Mesodermal cell (in vitro differentiated cells): ENCODE measurements around the gene LAX1.

ENCODE experiments used
- H3K27ac ChIP-seq: 2 replicates; pipeline ENCODE4 v1.7.0; 2013; ENCODE audit warnings: mild to moderate bottlenecking, low read depth, low read length, moderate library complexity; ENCODE audit not compliant: severe bottlenecking
- H3K36me3 ChIP-seq: 2 replicates; pipeline ENCODE4 v1.7.1; 2013; ENCODE audit warnings: mild to moderate bottlenecking, low read length, moderate library complexity; ENCODE audit not compliant: control insufficient read depth, insufficient read depth
- H3K4me1 ChIP-seq: one replicate; pipeline ENCODE4 v1.7.1; 2013; ENCODE audit warnings: mild to moderate bottlenecking, low read length; ENCODE audit not compliant: insufficient read depth, control insufficient read depth, poor library complexity, severe bottlenecking
- H3K4me3 ChIP-seq: 2 replicates; pipeline ENCODE4 v1.7.0; 2013; ENCODE audit warnings: low read length, control low read depth, mild to moderate bottlenecking; ENCODE audit not compliant: insufficient read depth, poor library complexity, severe bottlenecking; ENCODE audit errors: extremely low read depth
- H3K9me3 ChIP-seq: 2 replicates; pipeline ENCODE4 v1.7.1; 2013; ENCODE audit warnings: mild to moderate bottlenecking, low read length, moderate library complexity; ENCODE audit not compliant: control insufficient read depth
- WGBS, 2 experiments: methylation state at CpG; one replicate each; pipeline ENCODE4 v1.1.5; 2013; ENCODE audit warnings: missing lambda C conversion rate in 2 of 2; ENCODE audit not compliant: insufficient coverage in 2 of 2; 5-methylcytosine and 5-hydroxymethylcytosine counted together

LAX1 gene

GRCh38 chr1:203769505-203770343 is 4.7 kb downstream of the LAX1 start:
- Histone ChIP-seq H3K36me3 (no peaks in the 10 kb centered on the region), H3K9me3 (no peaks in the 10 kb centered on the region), H3K4me3 (no peak overlapping the region), H3K4me1 (no peaks in the 10 kb centered on the region), H3K27ac (no peak overlapping the region)
- 89 to 95% methylated on average over 9 to 10 of the region's 15 CpGs for WGBS, 2 experiments

DNA sequence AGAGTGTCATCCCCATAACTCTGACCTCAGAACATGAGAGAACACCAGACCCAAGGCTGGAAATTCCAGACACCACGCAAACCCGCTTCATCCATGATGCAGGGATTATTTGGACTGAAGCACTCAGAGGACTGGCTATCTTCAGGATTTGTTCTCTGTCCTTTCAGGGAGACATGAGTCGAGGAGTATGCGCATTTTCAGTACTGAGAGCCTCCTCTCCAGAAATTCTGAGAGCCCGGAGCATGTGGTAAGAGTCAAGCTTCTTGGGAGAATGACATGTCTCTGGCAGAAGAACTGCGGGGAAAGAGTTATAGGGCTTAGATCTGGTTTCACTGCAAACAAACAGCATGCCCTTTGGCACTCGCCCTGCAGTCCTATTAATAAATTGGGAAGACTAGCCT is 6.9 kb downstream of the LAX1 start:
- WGBS, 2 experiments = 84 to 86% methylated on average over 6 of the region's 7 CpGs
- H3K4me3 ChIP-seq = no peak overlapping the region
- no peaks in the 10 kb centered on the region for H3K36me3 ChIP-seq
- no peaks in the 10 kb centered on the region for H3K4me1 ChIP-seq
- no peak overlapping the region for H3K27ac ChIP-seq
- no peaks in the 10 kb centered on the region for H3K9me3 ChIP-seq

DNA sequence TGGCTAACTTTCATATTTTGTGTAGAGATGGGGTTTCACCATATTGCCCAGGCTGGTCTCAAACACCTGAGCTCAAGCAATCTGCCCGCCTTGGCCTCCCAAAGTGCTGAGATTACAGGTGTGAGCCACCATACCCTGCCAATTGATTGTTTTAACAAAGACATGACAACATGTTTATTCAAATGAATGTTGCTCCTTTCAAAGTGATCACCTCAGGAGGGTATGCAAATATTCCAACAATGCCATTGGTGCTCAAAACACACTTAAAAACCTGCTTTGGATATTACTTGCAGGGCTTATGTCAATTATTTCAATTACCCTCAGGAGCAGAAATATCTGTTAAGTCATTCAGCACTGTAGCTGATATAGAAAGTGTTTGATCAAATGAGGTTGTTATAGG is 7.9 kb downstream of the LAX1 start:
- H3K4me3 ChIP-seq = no peak overlapping the region
- H3K9me3 ChIP-seq = no peaks in the 10 kb centered on the region
- WGBS, 2 experiments = 80 to 100% methylated on average over 1 of the region's 1 CpG
- no peaks in the 10 kb centered on the region for H3K4me1 ChIP-seq
- H3K36me3 ChIP-seq = no peaks in the 10 kb centered on the region
- H3K27ac ChIP-seq = no peak overlapping the region

GRCh38 chr1:203776636-203777035 is 11.7 kb downstream of the LAX1 start:
- no peaks in the 10 kb centered on the region for H3K36me3 ChIP-seq
- no peak overlapping the region for H3K27ac ChIP-seq
- 79 to 88% methylated on average over 3 to 4 of the region's 4 CpGs for WGBS, 2 experiments
- H3K4me1 ChIP-seq = no peaks in the 10 kb centered on the region
- no peaks in the 10 kb centered on the region for H3K9me3 ChIP-seq
- no peak overlapping the region for H3K4me3 ChIP-seq

GRCh38 chr1:203777596-203777995 is 12.6 kb downstream of the LAX1 start:
- no peaks in the 10 kb centered on the region for H3K4me1 ChIP-seq
- H3K4me3 ChIP-seq = no peak overlapping the region
- H3K9me3 ChIP-seq = no peaks in the 10 kb centered on the region
- no peaks in the 10 kb centered on the region for H3K36me3 ChIP-seq
- 85% methylated on average over 2 of the region's 3 CpGs; no CpG with 5 or more reads in 1 of the 2 experiments for WGBS, 2 experiments
- H3K27ac ChIP-seq = no peak overlapping the region

DNA sequence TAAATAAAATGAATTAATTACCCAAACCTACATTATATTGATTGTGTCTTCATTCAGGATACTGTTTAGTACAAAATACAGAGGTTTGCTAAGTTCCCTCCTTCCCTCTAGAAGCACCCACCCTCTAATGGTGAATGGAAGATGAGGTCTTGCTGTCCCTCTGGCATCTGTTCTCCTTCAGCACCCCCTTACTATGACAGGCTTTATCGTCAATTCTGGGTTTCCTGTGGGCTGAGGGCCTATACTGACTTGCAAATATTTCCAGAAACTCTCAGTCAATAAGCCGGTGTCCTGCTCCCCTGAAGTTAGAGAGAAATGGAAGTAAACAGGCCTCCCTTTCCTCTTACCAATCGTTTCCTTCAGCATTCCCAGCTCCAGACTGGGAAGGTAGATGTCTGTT is 13.2 kb downstream of the LAX1 start:
- Histone ChIP-seq H3K36me3 (no peaks in the 10 kb centered on the region), H3K27ac (no peak overlapping the region), H3K9me3 (no peaks in the 10 kb centered on the region), H3K4me3 (no peak overlapping the region), H3K4me1 (no peaks in the 10 kb centered on the region)
- WGBS, 2 experiments = no CpG with 5 or more reads among the region's 3 CpGs

- no peaks in the 10 kb centered on the region for H3K36me3 ChIP-seq
- H3K27ac ChIP-seq = no peak overlapping the region
- H3K4me1 ChIP-seq = no peaks in the 10 kb centered on the region
- H3K9me3 ChIP-seq = no peaks in the 10 kb centered on the region
- 91 to 97% methylated on average over 3 of the region's 4 CpGs for WGBS, 2 experiments
- H3K4me3 ChIP-seq = no peak overlapping the region
Observed at GRCh38 chr1:203778789-203779188, 13.8 kb downstream of the LAX1 start.

GRCh38 chr1:203781962-203782361 is 17.0 kb downstream of the LAX1 start:
- no peaks in the 10 kb centered on the region for H3K9me3 ChIP-seq
- no peak overlapping the region for H3K27ac ChIP-seq
- no peaks in the 10 kb centered on the region for H3K36me3 ChIP-seq
- H3K4me3 ChIP-seq = no peak overlapping the region
- no peaks in the 10 kb centered on the region for H3K4me1 ChIP-seq
- 94 to 100% methylated on average over 3 to 4 of the region's 7 CpGs for WGBS, 2 experiments

DNA sequence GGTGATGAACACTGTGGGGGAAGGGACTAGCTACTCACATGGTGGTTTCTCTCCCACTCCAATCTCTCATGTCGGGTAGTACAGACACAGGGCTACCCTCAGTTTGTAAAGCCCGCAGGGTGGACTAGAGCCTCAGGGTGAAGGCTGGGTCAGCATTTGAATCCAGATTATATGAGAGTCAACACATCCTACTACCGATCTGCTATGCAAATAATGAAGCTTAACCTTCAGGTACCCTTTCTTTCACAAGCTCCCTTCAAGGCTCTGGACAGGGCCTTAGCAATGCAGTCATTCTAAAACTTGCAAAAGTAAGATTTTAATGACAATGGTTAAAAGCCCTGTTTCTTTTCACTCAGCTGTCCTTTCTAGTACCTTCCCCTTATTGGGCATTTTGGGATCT is 25.0 kb downstream of the LAX1 start:
- Histone ChIP-seq H3K27ac (no peak overlapping the region), H3K4me3 (no peak overlapping the region), H3K4me1 (no peaks in the 10 kb centered on the region), H3K9me3 (peaks cover 5% of the 10 kb centered on the region), H3K36me3 (no peaks in the 10 kb centered on the region)
- WGBS, 2 experiments = 50% methylated on average over 3 of the region's 3 CpGs; no CpG with 5 or more reads in 1 of the 2 experiments

GRCh38 chr1:203791498-203791897 is 26.5 kb downstream of the LAX1 start:
- WGBS, 2 experiments = 80 to 90% methylated on average over 1 to 2 of the region's 3 CpGs
- Histone ChIP-seq H3K27ac (no peak overlapping the region), H3K36me3 (no peaks in the 10 kb centered on the region), H3K4me3 (no peak overlapping the region), H3K4me1 (no peaks in the 10 kb centered on the region), H3K9me3 (peaks cover 5% of the 10 kb centered on the region)

- 79% methylated on average over 2 of the region's 2 CpGs; no CpG with 5 or more reads in 1 of the 2 experiments for WGBS, 2 experiments
- Histone ChIP-seq H3K4me1 (peaks cover 3% of the 10 kb centered on the region), H3K27ac (no peak overlapping the region), H3K36me3 (peaks cover 9% of the 10 kb centered on the region), H3K9me3 (peaks cover 5% of the 10 kb centered on the region), H3K4me3 (no peak overlapping the region)
Observed at GRCh38 chr1:203792486-203792885, 27.5 kb downstream of the LAX1 start.
